ENCODE results near the gene ADAP1.

- TF ChIP-seq CTCF (IDR thresholded peaks at IDR 0.05) (no peak), TCF7L2 (IDR thresholded peaks at IDR 0.05; ENCODE audit: low read depth, low read length) (no peak), POLR2AphosphoS5 (IDR thresholded peaks at IDR 0.05; ENCODE audit: low read depth, low read length) (no peak), SIN3A (IDR thresholded peaks at IDR 0.05; ENCODE audit: borderline replicate concordance, insufficient read depth, low read depth, low read length) (no peak), REST (IDR thresholded peaks at IDR 0.05; ENCODE audit: insufficient read depth in 1 of 2, low read depth in 2 of 2, low read length in 1 of 2) (no peak)
These were observed 14.9 kb upstream of the ADAP1 start for GRCh38 chr7:969403-969802.
